ENCODE measurements around the gene CEL.

GRCh38 chr9:133119103-133119845, 57.5 kb downstream of the CEL start:
- peak in 2 of 3 donors; percentile 21 to 31 for TF ChIP-seq POLR2A (IDR thresholded peaks at IDR 0.05)
- no peak for TF ChIP-seq CTCF (IDR thresholded peaks at IDR 0.05)
